ENCODE data around the gene MAP2K2.

Gene MAP2K2

GRCh38 chr19:4077800-4078684, 45.9 kb downstream of the MAP2K2 start:
- peak; percentile 36 for DNase-seq

- DNase-seq, result no peak
Measured at GRCh38 chr19:4077007-4077374, 46.9 kb downstream of the MAP2K2 start.

- DNase-seq, result no peak
Measured at GRCh38 chr19:4075373-4075772, 48.5 kb downstream of the MAP2K2 start.

GRCh38 chr19:4071610-4072009, 52.3 kb downstream of the MAP2K2 start:
- DNase-seq, result no peak

- no peak for DNase-seq
Measured at GRCh38 chr19:4069331-4069959, 54.5 kb downstream of the MAP2K2 start.

- no peak for DNase-seq
Measured at GRCh38 chr19:4068047-4068966, 55.6 kb downstream of the MAP2K2 start.

GRCh38 chr19:4067396-4068046, 56.4 kb downstream of the MAP2K2 start:
- peak; percentile 28 for DNase-seq

GRCh38 chr19:4066682-4067395, 57.1 kb downstream of the MAP2K2 start, which contains the start of gene ZBTB7A:
ZBTB7A (minus strand) TSS chr19:4066899; CDS start chr19:4055232, 11,667 bp downstream.
- DNase-seq, result peak; percentile 87

GRCh38 chr19:4066176-4066606, 57.7 kb downstream of the MAP2K2 start:
- no peak for DNase-seq

GRCh38 chr19:4065430-4066175, 58.3 kb downstream of the MAP2K2 start:
- peak; percentile 96 for DNase-seq

GRCh38 chr19:4064496-4065260, 59.2 kb downstream of the MAP2K2 start:
- DNase-seq, result peak; percentile 35

GRCh38 chr19:4064149-4064495, 59.8 kb downstream of the MAP2K2 start:
- no peak for DNase-seq

- DNase-seq, result no peak
Measured at GRCh38 chr19:4063369-4064148, 60.4 kb downstream of the MAP2K2 start.

- DNase-seq, result no peak
Measured at GRCh38 chr19:4062419-4063368, 61.2 kb downstream of the MAP2K2 start.

GRCh38 chr19:4061683-4062418, 62.1 kb downstream of the MAP2K2 start:
- no peak for DNase-seq

GRCh38 chr19:4061178-4061682, 62.7 kb downstream of the MAP2K2 start:
- DNase-seq, result no peak

GRCh38 chr19:4060621-4061177, 63.2 kb downstream of the MAP2K2 start:
- DNase-seq, result no peak

All from fibroblast of skin of back (primary cell).